Colonic mucosa (tissue), 4 donors: Measurements from ENCODE around the gene MSI2. TPM values are rescaled to one million over a fixed set of nuclear protein-coding genes. Genes with fewer than 3 reads are reported as not detected.
A peak's percentile ranks its signal among the peaks of the same experiment; 100 is the strongest.

Experiments used
- DNase-seq: peaks from one replicate; pipeline ENCODE4 v3.0.0-alpha.2; 2020
- H3K27ac ChIP-seq: fragments of 200-600 bp; one replicate; pipeline ENCODE4 v1.8.0; 2021
- H3K27me3 ChIP-seq: fragments of 200-600 bp; one replicate; pipeline ENCODE4 v1.8.0; 2021
- H3K36me3 ChIP-seq: fragments of 200-600 bp; one replicate; pipeline ENCODE4 v1.8.0; 2021
- H3K4me1 ChIP-seq: fragments of 200-600 bp; one replicate; pipeline ENCODE4 v1.8.0; 2021; ENCODE audit warnings: mild to moderate bottlenecking
- H3K4me3 ChIP-seq: fragments of 200-600 bp; one replicate; pipeline ENCODE4 v1.8.0; 2021
- H3K9ac ChIP-seq, 2 donors: one replicate each; pipeline ENCODE4 v1.7.0; 2013; ENCODE audit warnings: control low read depth in 2 of 2, low read depth in 2 of 2, low read length in 2 of 2
- H3K9me3 ChIP-seq: fragments of 200-600 bp; one replicate; pipeline ENCODE4 v1.8.0; 2021
- intact Hi-C: fragments of 100-400 bp; cut with DNase I; formaldehyde crosslinking; loops from one replicate; pipeline ENCODE4 v1.14.1; 2022
- total RNA-seq, 2 donors: library from RNA; stranded (reverse); fragmentation: NEBNext Ultra II Directional in 1 of 2; extraction: Animal tissue kit (Norgen Biotek cat#: 25700) in 1 of 2; gene quantifications; one replicate each; pipeline ENCODE4 v1.2.1, GENCODE V29; 2021
- TF ChIP-seq, protein P1 (sequence below): fragments of 200-600 bp; IDR thresholded peaks from one replicate; pipeline ENCODE4 v1.8.0; 2022; ENCODE audit warnings: antibody characterized with exemption, mild to moderate bottlenecking
- donor health status: healthy.
- donor health status: DM: no; HTN: no; CAD: no.
- donor health status: DM: no; HTN: no; CAD: no.

MSI2 gene
- total RNA-seq, 2 donors from 2014 or later = 61.6 to 75.4 TPM

DNA sequence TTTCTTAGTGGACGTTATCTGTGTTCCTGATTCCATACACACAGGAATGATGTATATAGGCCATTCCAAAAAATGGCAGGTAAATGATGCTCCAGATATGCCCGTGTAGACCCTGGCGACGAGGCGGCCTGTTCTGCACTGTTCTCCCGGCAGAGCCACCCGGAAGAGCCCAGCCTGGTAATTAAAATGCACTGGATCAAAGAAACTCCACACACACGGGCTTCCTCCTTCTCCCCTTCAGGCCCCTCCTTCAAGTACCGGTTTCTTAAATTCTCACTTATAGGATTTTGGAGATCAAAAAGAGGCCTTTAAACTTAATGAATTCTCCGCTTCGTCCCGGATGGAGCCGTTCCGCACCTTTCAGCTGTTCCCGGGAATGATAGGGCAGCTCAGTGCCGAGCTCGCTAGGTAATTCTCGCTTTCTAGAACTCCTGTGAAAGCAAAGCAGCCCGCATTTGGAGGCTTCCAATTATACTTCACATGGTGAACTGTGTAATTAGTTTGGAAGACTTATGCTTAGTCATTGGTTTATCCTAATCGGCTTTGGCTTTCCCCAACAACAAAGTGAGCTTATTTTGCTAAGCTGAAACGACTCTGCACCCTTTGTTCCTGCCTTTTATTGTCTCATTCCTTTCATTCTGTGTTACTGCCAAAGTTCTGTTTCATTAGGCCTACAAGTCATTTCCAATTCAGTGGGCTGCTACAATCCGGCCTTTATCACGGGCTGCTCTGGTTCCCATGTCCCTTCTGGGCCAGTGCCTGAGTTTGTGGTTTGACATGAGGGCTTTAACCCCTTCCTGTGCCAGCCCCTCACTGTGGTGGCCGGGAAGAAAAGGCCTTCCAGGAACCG, 150.0 kb downstream of the MSI2 start:
- Histone ChIP-seq H3K36me3 (no peaks in the 10 kb centered on the region), H3K4me1 (peaks cover 23% of the 10 kb centered on the region), H3K27ac (peak overlapping the region; percentile 93), H3K27me3 (no peaks in the 10 kb centered on the region), H3K9ac (peak overlapping the region in 1 of 2 donors; percentile 21), H3K4me3 (no peak overlapping the region), H3K9me3 (no peaks in the 10 kb centered on the region)
- intact Hi-C loops = no loop called here
- TF ChIP-seq, protein P1, sequence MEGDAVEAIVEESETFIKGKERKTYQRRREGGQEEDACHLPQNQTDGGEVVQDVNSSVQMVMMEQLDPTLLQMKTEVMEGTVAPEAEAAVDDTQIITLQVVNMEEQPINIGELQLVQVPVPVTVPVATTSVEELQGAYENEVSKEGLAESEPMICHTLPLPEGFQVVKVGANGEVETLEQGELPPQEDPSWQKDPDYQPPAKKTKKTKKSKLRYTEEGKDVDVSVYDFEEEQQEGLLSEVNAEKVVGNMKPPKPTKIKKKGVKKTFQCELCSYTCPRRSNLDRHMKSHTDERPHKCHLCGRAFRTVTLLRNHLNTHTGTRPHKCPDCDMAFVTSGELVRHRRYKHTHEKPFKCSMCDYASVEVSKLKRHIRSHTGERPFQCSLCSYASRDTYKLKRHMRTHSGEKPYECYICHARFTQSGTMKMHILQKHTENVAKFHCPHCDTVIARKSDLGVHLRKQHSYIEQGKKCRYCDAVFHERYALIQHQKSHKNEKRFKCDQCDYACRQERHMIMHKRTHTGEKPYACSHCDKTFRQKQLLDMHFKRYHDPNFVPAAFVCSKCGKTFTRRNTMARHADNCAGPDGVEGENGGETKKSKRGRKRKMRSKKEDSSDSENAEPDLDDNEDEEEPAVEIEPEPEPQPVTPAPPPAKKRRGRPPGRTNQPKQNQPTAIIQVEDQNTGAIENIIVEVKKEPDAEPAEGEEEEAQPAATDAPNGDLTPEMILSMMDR = no peak
- peak; percentile 26 for DNase-seq

DNA sequence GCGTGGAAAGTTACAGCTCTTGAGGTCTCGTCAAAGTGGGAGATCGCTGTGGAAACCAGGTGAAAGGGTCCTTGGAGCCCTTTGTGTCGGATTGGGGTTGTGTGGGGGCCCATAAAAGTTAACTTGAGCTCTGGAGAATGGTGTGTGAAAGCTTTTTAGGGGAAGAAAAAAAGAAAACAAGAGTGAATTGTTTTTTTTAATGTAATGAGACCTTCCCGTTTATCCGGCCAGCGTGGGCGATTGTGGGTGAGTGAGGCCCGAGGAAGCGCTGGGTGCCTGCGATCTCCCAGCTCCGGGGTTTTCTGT, 150.6 kb downstream of the MSI2 start:
- Histone ChIP-seq H3K27ac (peak overlapping the region; percentile 93), H3K27me3 (no peaks in the 10 kb centered on the region), H3K36me3 (no peaks in the 10 kb centered on the region), H3K4me1 (peaks cover 23% of the 10 kb centered on the region), H3K4me3 (no peak overlapping the region), H3K9me3 (no peaks in the 10 kb centered on the region), H3K9ac (peak overlapping the region in 1 of 2 donors; percentile 76)
- DNase-seq = no peak
- TF ChIP-seq, protein P1 = no peak
- intact Hi-C loops = no loop called here

DNA sequence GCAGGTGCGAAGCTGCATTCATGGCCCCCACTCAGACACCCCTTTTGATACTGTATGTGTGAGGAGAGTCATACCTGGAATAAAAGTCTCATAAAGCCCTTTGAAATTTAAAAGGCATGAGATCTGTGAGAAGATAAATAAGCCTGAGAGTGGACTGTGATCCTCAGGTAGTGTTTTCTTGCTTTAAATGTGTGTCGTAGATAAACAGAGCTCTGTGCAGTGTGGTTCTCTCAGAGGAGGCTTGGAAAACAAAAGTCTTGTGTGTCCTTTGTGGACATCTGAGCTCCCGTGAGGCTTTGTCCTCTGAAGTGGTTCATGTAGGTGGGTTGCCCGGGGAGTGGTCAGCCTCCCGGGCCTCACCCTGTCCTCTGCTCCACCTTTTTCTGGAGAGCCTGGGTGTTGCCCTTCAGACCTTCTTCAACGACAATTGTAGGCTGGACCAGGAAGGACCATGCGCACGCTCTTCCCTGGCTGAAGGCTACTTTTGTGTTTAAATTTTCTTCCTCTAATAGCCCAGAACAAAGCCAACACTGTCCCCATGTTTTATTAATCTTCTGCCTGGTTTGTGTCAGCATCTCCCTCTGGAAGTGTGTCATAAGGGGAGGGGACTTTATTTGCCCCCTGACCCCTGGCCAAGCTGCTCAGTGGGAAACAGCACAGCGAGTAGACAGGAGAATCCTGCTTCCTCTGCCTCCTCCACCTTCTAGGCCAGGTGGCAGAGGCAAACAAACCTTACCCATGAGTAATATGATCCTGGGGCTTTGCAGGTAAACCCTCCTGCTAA, 151.2 kb downstream of the MSI2 start:
- peak overlapping the region; percentile 93 for H3K27ac ChIP-seq
- H3K36me3 ChIP-seq = no peaks in the 10 kb centered on the region
- TF ChIP-seq, protein P1 = no peak
- DNase-seq = peak; percentile 78
- H3K4me3 ChIP-seq = no peak overlapping the region
- H3K27me3 ChIP-seq = no peaks in the 10 kb centered on the region
- H3K9ac ChIP-seq = peak overlapping the region; percentile 19 to 76
- intact Hi-C loops = no loop called here
- peaks cover 23% of the 10 kb centered on the region for H3K4me1 ChIP-seq
- no peaks in the 10 kb centered on the region for H3K9me3 ChIP-seq

DNA sequence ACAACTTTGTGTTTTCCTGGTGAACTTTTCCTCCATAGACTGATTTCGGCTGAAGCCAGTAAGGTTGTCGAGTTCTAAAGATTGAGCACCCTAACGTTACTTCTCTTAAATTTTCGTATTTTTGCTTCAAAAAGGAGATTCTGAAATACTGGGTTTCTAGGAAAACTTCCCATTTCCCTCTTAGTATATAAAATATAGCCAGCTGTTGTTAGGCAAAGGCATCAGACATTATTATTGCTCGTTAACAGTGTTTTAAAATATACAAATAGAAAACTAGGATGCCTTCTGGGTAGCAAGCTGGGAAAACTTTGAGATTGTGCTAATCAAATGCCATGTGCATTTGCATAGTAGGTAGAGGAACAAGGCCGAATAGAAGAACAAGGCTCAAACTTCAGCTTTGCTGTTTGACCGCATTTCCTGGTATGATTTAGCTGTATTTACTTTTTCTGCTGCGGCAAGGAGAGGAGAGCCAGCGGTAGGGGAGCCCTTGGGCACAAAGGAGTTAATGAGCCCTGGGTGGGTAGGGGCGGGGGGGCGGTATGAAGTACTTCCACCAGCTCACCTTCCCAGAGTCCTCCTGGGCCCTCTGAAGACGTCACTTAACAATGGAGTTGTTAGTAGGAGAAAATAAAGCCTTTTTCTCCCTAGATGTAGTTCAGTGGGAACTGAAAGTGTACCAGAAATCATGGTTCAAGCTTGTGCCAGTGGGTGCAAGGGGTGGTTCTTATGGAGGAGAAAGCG, 151.9 kb downstream of the MSI2 start:
- Histone ChIP-seq H3K36me3 (no peaks in the 10 kb centered on the region), H3K9ac (peak overlapping the region; percentile 19 to 76), H3K27me3 (no peaks in the 10 kb centered on the region), H3K4me3 (no peak overlapping the region), H3K4me1 (peaks cover 23% of the 10 kb centered on the region), H3K9me3 (no peaks in the 10 kb centered on the region), H3K27ac (peak overlapping the region; percentile 93)
- TF ChIP-seq, protein P1 = no peak
- DNase-seq = peak; percentile 59
- intact Hi-C loops = no loop called here

DNA sequence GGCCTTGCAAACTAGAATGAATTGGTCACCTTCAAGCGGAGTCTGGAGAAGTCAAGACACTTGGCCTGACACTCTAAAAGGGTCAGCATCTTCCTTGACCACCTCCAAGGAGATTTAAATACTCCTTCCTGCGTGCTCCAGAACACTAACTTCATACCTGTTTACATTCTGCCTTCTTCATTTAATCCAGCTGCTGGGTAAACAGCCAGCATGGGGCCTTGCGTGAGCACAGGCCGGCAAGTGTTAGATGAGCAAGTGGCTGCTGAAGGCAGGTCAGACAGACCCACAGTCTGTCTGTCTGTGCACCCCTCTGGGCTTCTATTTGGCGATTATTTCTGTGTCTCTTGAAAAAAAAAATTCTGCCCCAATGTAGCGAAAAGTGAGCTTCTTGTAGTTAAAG, 153.8 kb downstream of the MSI2 start:
- peaks cover 19% of the 10 kb centered on the region for H3K4me1 ChIP-seq
- no peaks in the 10 kb centered on the region for H3K9me3 ChIP-seq
- intact Hi-C loops = no loop called here
- H3K36me3 ChIP-seq = no peaks in the 10 kb centered on the region
- DNase-seq = no peak
- no peaks in the 10 kb centered on the region for H3K27me3 ChIP-seq
- H3K27ac ChIP-seq = no peak overlapping the region
- no peak overlapping the region for H3K4me3 ChIP-seq
- TF ChIP-seq, protein P1 = no peak
- H3K9ac ChIP-seq = no peak overlapping the region
